Activated CD4-positive, CD25-positive, alpha-beta regulatory T cell treated with anti-CD3 and anti-CD28 coated beads, Interleukin-2, amount 50 U/mL, for 72 hours (primary cell): Measurements from ENCODE around the gene GSTA2.
"Not testable (repeated sequence)": the region's sequence is repeated elsewhere in the genome, so short reads cannot be mapped to it uniquely, and the experiment has no call there.

Experiments used
- DNase-seq: peaks from one replicate; pipeline ENCODE4 v3.0.0; 2021

The GSTA2 gene

DNA sequence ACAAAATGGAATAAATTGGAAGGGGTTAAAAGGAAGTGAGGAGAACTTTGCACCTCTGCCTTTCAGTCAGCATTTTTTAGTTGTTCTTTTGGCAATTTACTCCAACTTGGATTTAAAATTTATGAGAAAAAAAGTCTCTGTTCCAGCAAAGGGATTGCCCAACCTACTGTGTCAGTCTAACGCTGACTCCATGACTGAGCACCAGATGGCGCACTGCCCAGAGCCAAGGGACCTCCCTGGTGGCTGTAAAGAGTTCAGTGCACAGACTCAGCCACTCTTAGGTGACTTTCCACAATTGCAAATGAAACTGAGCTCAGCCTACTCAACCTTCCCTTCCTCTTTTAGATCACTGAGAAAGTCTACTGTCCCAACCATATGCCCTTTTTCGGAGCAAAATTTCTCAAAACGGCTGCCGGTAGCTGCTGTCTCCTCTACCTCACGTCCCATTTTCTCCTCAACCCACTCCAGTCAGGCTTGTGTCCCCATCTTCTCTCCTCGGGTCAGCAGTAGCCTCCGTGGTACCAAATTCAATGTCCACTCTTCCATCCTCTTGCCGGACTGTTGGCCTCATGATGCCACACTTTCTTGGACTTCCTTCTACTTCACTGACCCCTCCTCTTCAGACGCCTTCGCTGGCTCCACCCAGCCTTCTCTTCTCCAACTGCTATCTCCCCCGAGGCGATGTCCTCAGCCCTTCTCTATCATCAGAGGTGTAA lies 38.7 kb downstream of the GSTA2 start:
- peak; percentile 34 for DNase-seq

- DNase-seq = no peak
Observed at GRCh38 chr6:52724042-52724405, 39.3 kb downstream of the GSTA2 start.

DNA sequence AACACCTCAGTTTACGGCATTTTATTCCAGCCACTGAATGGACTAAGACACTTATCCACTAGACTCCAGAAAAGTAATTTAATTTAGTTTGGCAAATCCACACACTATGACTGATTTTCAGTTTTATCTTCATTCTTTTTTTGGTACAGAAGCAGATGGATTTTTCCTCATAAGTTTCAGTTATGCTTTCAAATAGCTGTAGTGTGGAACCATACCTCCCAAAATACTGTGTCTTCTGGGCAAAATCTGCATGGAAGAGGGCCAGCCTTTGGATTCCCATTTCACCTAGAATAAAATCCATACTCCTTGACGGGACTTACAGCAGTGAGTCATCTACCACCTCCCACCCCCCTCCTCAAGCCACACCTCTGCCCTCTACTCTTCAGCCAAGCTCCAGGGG lies 43.0 kb downstream of the GSTA2 start:
- no peak for DNase-seq

DNA sequence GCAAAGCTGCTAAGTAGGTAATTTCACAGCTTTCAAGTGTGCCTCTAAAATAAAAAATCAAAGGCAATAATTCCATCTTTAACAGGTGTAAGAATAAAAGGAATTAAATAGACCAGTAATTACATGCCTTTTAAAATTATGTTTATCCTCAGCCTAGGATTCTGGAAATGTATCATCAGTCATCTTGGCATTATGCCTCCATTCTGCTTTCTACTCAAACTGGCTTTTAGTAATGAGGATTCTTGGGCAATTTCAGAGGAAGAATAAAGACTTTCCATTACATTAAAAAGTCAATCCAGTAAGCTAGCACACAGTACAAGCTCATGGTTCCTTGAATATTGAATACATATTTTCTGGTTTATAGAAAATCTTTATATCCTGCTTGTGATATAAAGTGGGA lies 44.7 kb downstream of the GSTA2 start:
- DNase-seq = no peak

GRCh38 chr6:52714761-52715160 lies 48.5 kb downstream of the GSTA2 start:
- DNase-seq = not testable (repeated sequence)

- no peak for DNase-seq
Observed at GRCh38 chr6:52712136-52712535, 51.1 kb downstream of the GSTA2 start.

DNA sequence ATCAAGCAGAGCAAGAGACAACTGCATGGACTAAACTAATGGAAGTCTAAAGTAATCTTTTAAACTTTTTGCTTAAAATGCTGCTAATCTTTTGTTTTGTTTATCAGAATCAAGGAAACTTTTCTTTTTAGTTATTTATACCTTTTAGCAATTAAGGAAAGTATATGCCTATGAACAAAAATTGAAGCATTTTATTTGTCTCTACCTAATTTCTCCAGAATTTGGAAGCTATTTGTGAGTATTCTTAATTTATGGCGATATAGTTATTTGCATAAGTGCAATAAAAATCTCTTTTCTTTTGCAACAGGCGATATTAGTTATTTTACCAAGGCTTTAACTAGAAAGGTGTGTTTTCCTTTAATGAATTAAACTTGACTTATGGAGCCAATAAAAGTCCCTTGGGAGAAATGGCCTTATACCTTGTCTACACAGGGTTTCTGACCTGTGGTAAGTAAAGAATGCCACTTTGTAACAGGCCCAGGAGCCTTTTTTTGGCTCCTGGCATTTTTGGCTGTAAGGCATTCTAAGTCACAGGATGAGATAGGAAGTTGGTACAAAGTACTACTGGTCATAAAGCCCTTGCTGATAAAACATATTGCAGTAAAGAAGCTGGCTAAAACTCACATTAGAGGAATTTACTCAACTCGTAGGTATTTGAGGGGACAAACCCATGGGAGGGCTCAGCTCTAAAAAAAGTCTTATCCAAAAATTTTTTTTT lies 55.2 kb downstream of the GSTA2 start:
- DNase-seq = no peak

DNA sequence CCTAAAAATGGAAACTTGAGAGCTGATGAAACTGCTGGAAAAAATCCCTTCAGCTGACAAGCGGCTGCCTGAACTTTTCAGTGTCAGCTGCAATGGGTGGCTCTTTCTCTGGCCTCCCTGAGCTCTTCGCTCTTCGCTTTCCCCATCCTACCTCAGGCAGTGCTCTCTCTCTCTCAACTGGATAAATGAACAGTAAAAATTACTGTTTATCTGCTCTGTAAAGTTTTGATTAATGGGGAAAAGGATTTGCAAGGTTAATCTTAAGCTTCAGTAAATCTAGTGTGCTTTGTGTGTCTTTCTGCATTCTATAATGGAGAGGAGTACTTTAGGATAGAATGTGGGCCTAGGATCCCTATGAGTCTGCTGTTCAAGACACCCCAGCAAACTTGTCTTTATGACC lies 57.3 kb downstream of the GSTA2 start:
- no peak for DNase-seq

DNA sequence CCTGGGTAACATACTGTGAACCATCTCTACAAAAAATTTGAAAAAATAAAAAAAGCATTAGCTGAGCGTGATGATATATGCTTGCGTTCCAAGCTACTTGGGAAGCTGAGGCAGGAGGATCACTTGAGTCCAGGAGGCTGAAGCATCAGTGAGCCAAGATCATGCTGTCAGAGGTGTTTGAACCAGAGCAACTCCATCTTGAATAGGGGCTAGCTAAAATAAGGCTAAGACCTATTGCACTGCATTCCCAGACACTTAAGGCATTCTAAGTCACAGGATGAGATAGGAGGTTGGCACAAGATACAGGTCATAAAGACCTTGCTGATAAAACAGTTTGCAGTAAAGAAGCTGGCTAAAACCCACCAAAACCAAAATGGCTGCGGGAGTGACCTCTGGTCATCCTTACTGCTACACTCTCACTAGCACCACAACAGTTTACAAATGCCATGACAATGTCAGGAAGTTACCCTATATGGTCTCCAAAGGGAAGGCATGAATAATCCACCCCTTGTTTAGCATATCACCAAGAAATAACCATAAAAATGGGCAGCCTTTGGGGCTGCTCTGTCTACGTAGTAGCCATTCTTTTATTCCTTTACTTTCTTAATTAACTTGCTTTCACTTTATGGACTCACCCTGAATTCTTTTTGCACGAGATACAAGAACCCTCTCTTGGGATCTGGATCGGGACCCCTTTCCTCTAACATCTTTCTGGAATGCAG lies 58.3 kb downstream of the GSTA2 start:
- not testable (repeated sequence) for DNase-seq

- no peak for DNase-seq
Observed at GRCh38 chr6:52704060-52704459, 59.2 kb downstream of the GSTA2 start.
